Measurements from ENCODE around the gene ATAD1.

Gene ATAD1

DNA sequence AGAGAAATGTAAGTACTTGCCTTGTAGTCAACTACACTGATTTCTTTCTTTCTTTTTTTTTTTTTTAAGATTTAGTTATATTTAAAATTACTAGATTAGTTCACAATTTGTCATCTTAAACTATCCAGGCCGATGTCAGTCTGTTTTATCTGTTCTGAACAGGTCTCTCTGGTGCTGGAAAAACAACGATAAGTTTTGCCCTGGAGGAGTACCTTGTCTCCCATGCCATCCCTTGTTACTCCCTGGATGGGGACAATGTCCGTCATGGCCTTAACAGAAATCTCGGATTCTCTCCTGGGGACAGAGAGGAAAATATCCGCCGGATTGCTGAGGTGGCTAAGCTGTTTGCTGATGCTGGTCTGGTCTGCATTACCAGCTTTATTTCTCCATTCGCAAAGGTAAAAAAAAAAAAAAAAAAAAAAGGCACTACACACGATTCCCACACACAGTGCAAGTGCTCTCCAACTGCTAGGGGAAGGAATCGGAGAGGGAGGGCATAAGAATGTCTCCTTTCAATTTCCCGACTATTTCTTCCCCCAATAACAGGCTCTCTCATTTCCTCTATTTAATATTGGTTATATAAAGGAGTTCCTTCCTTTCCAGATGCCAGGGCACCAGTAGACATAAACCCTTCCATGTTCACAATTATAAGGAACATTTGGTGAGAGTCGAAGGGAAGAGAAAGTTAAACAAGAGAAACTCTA is 105.0 kb downstream of the ATAD1 start:
- TF ChIP-seq, protein P1, sequence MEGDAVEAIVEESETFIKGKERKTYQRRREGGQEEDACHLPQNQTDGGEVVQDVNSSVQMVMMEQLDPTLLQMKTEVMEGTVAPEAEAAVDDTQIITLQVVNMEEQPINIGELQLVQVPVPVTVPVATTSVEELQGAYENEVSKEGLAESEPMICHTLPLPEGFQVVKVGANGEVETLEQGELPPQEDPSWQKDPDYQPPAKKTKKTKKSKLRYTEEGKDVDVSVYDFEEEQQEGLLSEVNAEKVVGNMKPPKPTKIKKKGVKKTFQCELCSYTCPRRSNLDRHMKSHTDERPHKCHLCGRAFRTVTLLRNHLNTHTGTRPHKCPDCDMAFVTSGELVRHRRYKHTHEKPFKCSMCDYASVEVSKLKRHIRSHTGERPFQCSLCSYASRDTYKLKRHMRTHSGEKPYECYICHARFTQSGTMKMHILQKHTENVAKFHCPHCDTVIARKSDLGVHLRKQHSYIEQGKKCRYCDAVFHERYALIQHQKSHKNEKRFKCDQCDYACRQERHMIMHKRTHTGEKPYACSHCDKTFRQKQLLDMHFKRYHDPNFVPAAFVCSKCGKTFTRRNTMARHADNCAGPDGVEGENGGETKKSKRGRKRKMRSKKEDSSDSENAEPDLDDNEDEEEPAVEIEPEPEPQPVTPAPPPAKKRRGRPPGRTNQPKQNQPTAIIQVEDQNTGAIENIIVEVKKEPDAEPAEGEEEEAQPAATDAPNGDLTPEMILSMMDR (IDR thresholded peaks at IDR 0.05; ENCODE audit: low read length), result no peak
- TF ChIP-seq EZH2 (IDR thresholded peaks at IDR 0.05; ENCODE audit: borderline replicate concordance, low read length), result no peak
- Histone ChIP-seq H3K27me3 (ENCODE audit: insufficient read depth, low read length) (no peaks in the 10 kb centered on the region; the same call in 1 of the 2 replicates), H3K4me3 (ENCODE audit: low read depth, low read length, poor library complexity, severe bottlenecking) (no peak overlapping the region), H3F3A (ENCODE audit: insufficient read depth, low read length) (no peaks in the 10 kb centered on the region), H2AFZ (ENCODE audit: low read length) (no peak overlapping the region), H3K4me2 (ENCODE audit: low read length) (no peak overlapping the region), H3K9me2 (ENCODE audit: low read depth, low read length) (no peaks in the 10 kb centered on the region), H3K4me1 (ENCODE audit: insufficient read depth, low read length, severe bottlenecking) (no peaks in the 10 kb centered on the region), H3K79me2 (ENCODE audit: insufficient read depth, low read length) (no peaks in the 10 kb centered on the region), H3K27ac (ENCODE audit: low read depth, low read length, poor library complexity, severe bottlenecking) (no peak overlapping the region), H3K36me3 (ENCODE audit: insufficient read depth, low read length) (no peaks in the 10 kb centered on the region), H3K9me3 (ENCODE audit: low read length) (no peaks in the 10 kb centered on the region), H3K9ac (ENCODE audit: low read length) (no peak overlapping the region), H4K20me1 (ENCODE audit: insufficient read depth, low read length) (no peaks in the 10 kb centered on the region)

DNA sequence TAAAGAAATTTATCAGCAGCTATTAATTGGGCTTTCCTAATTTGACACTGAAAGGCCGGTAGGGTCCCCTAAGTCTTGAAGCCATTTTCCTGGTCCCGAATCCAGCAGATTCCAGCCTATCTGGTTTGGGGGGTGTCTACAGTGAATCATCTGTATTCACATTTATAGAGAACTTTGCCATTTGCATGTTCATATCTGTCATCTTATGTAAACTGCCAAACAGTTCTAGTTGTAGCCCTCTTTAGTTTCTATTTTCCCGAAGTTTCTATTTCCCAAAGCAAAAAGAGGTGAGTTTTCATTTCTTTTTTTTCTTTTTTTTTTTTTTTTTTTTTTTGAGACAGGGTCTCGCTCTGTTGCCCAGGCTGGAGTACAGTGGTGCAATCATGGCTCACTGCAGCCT is 110.8 kb downstream of the ATAD1 start:
- H3K27me3 ChIP-seq (ENCODE audit: insufficient read depth, low read length), result no peaks in the 10 kb centered on the region
- H3K36me3 ChIP-seq (ENCODE audit: insufficient read depth, low read length), result no peaks in the 10 kb centered on the region
- TF ChIP-seq, protein P1 (IDR thresholded peaks at IDR 0.05; ENCODE audit: low read length), result no peak
- TF ChIP-seq EZH2 (IDR thresholded peaks at IDR 0.05; ENCODE audit: borderline replicate concordance, low read length), result no peak
- no peaks in the 10 kb centered on the region for H4K20me1 ChIP-seq (ENCODE audit: insufficient read depth, low read length)
- H3K4me1 ChIP-seq (ENCODE audit: insufficient read depth, low read length, severe bottlenecking), result no peaks in the 10 kb centered on the region
- no peak overlapping the region for H3K4me2 ChIP-seq (ENCODE audit: low read length)
- H2AFZ ChIP-seq (ENCODE audit: low read length), result no peak overlapping the region
- H3K79me2 ChIP-seq (ENCODE audit: insufficient read depth, low read length), result no peaks in the 10 kb centered on the region
- H3F3A ChIP-seq (ENCODE audit: insufficient read depth, low read length), result no peaks in the 10 kb centered on the region
- H3K9me3 ChIP-seq (ENCODE audit: low read length), result no peaks in the 10 kb centered on the region
- H3K9ac ChIP-seq (ENCODE audit: low read length), result no peak overlapping the region
- H3K9me2 ChIP-seq (ENCODE audit: low read depth, low read length), result no peaks in the 10 kb centered on the region
- no peak overlapping the region for H3K27ac ChIP-seq (ENCODE audit: low read depth, low read length, poor library complexity, severe bottlenecking)
- H3K4me3 ChIP-seq (ENCODE audit: low read depth, low read length, poor library complexity, severe bottlenecking), result no peak overlapping the region

- H3K4me2 ChIP-seq (ENCODE audit: low read length), result no peak overlapping the region
- no peaks in the 10 kb centered on the region for H4K20me1 ChIP-seq (ENCODE audit: insufficient read depth, low read length)
- H3K27ac ChIP-seq (ENCODE audit: low read depth, low read length, poor library complexity, severe bottlenecking), result no peak overlapping the region
- no peak overlapping the region for H3K9ac ChIP-seq (ENCODE audit: low read length)
- no peaks in the 10 kb centered on the region for H3K9me3 ChIP-seq (ENCODE audit: low read length)
- H3K4me3 ChIP-seq (ENCODE audit: low read depth, low read length, poor library complexity, severe bottlenecking), result no peak overlapping the region
- no peaks in the 10 kb centered on the region for H3K27me3 ChIP-seq (ENCODE audit: insufficient read depth, low read length)
- TF ChIP-seq, protein P1 (IDR thresholded peaks at IDR 0.05; ENCODE audit: low read length), result no peak
- no peak for TF ChIP-seq EZH2 (IDR thresholded peaks at IDR 0.05; ENCODE audit: borderline replicate concordance, low read length)
- H2AFZ ChIP-seq (ENCODE audit: low read length), result no peak overlapping the region
- H3K4me1 ChIP-seq (ENCODE audit: insufficient read depth, low read length, severe bottlenecking), result no peaks in the 10 kb centered on the region
- no peaks in the 10 kb centered on the region for H3K36me3 ChIP-seq (ENCODE audit: insufficient read depth, low read length)
- no peaks in the 10 kb centered on the region for H3K9me2 ChIP-seq (ENCODE audit: low read depth, low read length)
- H3F3A ChIP-seq (ENCODE audit: insufficient read depth, low read length), result no peaks in the 10 kb centered on the region
- H3K79me2 ChIP-seq (ENCODE audit: insufficient read depth, low read length), result no peaks in the 10 kb centered on the region
These were observed 111.3 kb downstream of the ATAD1 start for GRCh38 chr10:87706731-87707130.

All from OCI-LY1 (cell line).